K562 treated with DMSO at 1 percent for 12 hours (cell line): ENCODE data around the gene ARHGEF33. TPM values are rescaled to one million over a fixed set of nuclear protein-coding genes. Genes with fewer than 3 reads are reported as not detected.

Experiments used
- total RNA-seq: library from RNA; unstranded; fragments of 300-600 nt; gene quantifications from 2 replicates; pipeline ENCODE4 v1.2.3, GENCODE V29; 2022; ENCODE audit not compliant: insufficient read depth

The ARHGEF33 gene
- not detected in 2 replicates for total RNA-seq

GRCh38 chr2:38889575-38889974 lies at the start of gene ARHGEF33:
TSS of gene ARHGEF33 (plus strand) at chr2:38889875. CDS start at chr2:38919448, 29,573 bp downstream.

GRCh38 chr2:38875576-38876367 lies 13.9 kb upstream of the ARHGEF33 start, which contains the start of the genes DHX57 and MORN2:
TSS of gene DHX57 (minus strand) at chr2:38875934. CDS start at chr2:38868405, 7,529 bp downstream.
TSS of gene MORN2 (plus strand) at chr2:38875976.

Other genes with a start within 250 kb of the ARHGEF33 start
- gene GALM, start 223.8 kb upstream of the ARHGEF33 start, total RNA-seq = 26.0 and 47.7 TPM in 2 replicates
- gene SRSF7, start 138.5 kb upstream of the ARHGEF33 start, total RNA-seq = 79.0 and 106 TPM in 2 replicates
- gene GEMIN6, start 111.7 kb upstream of the ARHGEF33 start, total RNA-seq = 3.8 and 6.7 TPM in 2 replicates
- gene DHX57, start 13.9 kb upstream of the ARHGEF33 start, total RNA-seq = 9.4 and 18.0 TPM in 2 replicates
- 10.7 and 11.6 TPM in 2 replicates for gene MORN2, start 13.9 kb upstream of the ARHGEF33 start, total RNA-seq
- gene SOS1, start 231.2 kb downstream of the ARHGEF33 start, total RNA-seq = 2.0 and 14.7 TPM in 2 replicates